HG02852 (cell line): Measurements from ENCODE around the gene ACHE.
"Not testable (repeated sequence)": the region's sequence is repeated elsewhere in the genome, so short reads cannot be mapped to it uniquely, and the experiment has no call there.

ENCODE experiments used
- ATAC-seq: cut with Tn5 transposase; IDR thresholded peaks from one replicate; pipeline ENCODE4 v1.9.1; 2021; ENCODE audit warnings: mild to moderate bottlenecking, moderate library complexity; ENCODE audit not compliant: unreplicated experiment

ACHE gene

DNA sequence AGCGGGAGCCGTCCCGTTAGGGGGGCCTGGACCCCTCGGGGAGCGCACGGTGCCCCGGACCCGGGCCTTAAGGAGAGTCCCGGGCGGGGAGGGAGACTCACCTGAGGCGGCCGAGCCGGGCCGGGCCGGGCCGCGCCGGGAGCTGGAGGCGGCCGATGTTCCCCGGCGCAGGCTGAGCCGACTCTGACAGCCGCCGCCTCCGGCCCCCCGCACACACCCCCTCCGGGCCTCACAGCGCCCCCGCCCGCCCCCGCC, at the start of gene ACHE:
Gene ACHE (minus strand): TSS at position 188 of the 255 bp plus-strand sequence. CDS start 1,656 bp downstream, outside the sequence.
- no peak for ATAC-seq

GRCh38 chr7:100944138-100944537, 48.5 kb upstream of the ACHE start:
- no peak for ATAC-seq

- no peak for ATAC-seq
These were observed 48.0 kb upstream of the ACHE start for GRCh38 chr7:100943693-100944092.

DNA sequence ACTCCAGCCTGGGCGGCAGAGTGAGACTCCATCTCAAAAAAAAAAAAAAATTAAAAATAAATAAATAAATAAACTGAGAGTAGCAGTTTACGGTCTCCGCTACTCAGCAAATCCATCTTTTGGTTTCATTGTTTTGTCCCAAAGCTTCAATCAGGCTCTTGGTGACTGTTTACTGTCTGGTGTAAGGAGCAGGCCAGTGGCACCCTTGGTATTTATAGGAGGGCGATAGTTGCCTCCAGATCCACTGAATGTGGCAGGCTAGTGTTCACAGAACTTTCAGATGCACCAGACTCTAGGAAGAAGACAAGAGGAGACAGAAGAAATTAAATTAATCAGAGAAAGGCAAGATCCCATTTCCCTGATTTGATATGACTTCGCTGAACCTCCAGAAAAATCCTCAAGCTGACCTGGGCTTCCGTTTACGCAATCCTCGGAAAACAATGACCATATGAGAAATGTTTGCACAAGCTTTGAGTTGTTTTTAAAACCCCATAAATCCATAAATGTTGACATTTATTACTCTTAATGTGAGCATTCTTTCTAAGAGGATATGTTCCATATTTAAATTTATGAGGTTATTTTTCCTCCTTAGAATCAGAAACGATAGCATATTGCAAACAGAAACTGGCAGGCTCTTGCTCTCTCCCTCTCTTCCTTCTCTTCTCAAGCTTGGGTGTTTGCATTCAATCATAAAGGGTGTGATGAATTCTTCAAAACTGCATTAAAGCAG, 46.5 kb upstream of the ACHE start:
- no peak for ATAC-seq

DNA sequence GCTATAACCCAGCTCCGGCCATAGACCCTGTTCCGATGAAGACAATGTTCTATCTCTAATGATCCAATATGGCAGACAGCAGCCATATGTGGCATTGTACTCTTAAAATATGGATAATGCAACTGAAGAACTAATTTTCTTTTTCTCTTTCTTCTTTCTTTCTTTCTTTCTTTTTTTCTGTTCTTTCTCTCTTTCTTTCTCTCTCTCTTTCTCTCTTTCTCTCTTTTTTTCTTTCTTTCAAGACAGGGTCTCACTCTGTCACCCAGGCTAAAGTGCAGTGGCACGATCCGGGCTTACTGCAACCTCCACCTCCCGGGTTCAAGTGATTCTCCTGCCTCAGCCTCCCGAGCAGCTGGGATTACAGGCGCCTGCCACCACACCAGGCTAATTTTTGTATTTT, 40.5 kb upstream of the ACHE start:
- not testable (repeated sequence) for ATAC-seq

GRCh38 chr7:100935381-100935780, 39.7 kb upstream of the ACHE start:
- not testable (repeated sequence) for ATAC-seq

- no peak for ATAC-seq
These were observed 38.0 kb upstream of the ACHE start for GRCh38 chr7:100933734-100934133.

- ATAC-seq = no peak
These were observed 34.1 kb upstream of the ACHE start for GRCh38 chr7:100929808-100930174.

DNA sequence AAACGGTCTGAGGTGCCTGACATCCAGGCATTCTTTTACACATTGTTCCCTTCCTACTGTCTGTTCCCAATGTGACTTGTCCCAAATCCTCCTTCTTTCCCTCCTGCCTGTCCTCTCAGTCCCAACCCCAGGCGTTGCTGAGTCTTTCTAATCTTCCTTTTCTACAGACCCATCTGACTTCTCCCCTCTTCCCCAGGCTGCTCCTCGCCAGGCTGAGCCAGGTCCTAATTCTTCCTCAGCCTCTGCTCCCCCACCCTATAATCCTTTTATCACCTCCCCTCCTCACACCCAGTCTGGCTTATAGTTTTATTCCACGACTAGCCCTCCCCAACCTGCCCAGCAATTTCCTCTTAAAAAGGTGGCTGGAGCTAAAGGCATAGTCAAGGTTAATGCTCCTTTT, 27.9 kb upstream of the ACHE start:
- not testable (repeated sequence) for ATAC-seq

- no peak for ATAC-seq
These were observed 25.4 kb upstream of the ACHE start for GRCh38 chr7:100921039-100921438.

- not testable (repeated sequence) for ATAC-seq
These were observed 24.2 kb upstream of the ACHE start for GRCh38 chr7:100919779-100920437.

DNA sequence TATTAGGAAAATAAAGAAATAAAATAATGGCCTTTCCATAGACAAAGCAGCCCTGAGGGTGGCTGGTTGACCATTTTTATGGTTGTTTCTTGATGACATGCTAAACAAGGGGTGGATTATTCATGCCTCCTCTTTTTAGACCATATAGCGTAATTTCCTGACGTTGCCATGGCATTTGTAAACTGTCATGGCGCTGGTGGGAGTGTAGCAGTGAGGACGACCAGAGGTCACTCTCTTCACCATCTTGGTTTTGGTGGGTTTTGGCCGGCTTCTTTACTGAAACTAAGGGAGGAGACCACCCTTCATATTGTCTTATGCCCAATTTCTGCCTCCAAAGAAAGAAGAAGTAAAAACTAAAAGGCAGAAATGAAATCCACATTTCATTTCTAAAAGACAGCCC, 23.6 kb upstream of the ACHE start:
- not testable (repeated sequence) for ATAC-seq

DNA sequence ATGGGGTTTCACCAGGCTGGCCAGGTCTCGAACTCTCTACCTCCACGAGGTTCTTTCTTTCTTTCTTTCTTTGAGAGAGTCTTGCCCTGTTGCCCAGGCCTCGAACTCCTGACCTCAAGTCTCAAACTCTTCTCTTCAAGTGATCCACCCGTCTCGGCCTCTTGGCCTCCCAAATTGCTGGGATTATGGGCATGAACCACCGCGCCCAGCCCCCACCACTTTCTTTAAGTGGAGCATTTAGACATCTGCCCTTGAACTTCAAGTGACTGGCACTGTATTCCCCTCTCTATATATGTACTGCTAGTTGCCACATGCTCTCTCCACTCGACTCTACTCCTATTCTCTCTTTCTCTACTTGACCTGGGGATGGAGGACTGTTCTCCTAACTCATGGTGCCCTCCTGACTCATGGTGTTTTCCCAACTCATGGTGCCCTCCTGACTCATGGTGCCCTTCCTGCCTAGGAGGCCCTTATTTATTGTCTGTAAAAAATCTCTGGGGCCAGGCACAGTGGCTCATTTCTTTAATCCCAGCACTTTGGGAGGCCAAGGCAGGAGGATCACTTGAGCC, 19.3 kb upstream of the ACHE start:
- ATAC-seq = no peak

DNA sequence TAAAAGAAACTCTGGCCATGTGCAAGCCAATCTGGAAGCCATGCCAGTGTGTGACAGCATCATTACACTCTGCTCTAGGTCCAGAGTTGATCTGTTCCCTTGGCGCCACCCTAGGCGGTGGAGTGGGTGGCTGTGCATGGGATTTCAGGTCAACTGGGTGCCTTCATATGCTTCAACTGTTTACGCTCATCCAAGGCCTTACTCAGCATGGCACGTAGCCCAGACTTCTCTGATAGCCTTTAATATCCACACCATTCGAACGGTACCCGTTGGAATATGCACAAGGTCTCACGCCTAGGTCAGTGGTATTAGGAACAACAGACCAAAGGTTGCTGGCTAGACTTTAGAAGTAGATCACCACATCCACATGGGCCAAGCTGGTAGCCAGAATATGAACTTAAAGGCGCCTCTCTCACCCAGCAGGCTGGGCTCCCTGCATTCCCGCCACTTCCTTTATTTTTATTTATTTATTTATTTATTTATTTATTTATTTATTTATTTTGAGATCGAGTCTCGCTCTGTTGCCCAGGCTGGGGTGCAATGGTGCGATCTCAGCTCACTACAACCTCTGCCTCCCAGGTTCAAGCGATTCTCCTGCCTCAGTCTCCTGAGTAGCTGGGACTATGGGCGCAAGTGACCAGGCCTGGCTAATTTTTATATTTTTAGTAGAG, 18.7 kb upstream of the ACHE start:
- ATAC-seq = no peak

- ATAC-seq = no peak
These were observed 15.8 kb upstream of the ACHE start for GRCh38 chr7:100911484-100911883.

DNA sequence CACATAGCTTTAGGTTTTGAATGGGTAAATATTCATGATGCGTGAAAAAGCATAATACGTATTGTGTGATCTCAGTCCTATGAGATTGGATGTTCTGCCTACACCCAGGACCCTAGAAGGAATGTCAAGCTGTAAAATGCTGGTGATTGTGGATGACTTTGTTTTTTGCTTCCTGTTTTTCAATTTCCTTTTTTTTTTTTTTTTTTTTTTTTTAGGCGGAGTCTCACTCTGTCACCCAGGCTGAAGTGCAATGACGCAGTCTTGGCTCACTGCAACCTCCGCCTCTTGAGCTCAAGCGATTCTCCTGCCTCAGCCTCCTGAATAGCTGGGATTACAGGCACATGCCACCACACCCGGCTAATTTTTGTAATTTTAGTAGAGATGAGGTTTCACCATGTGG, 14.8 kb upstream of the ACHE start:
- not testable (repeated sequence) for ATAC-seq

DNA sequence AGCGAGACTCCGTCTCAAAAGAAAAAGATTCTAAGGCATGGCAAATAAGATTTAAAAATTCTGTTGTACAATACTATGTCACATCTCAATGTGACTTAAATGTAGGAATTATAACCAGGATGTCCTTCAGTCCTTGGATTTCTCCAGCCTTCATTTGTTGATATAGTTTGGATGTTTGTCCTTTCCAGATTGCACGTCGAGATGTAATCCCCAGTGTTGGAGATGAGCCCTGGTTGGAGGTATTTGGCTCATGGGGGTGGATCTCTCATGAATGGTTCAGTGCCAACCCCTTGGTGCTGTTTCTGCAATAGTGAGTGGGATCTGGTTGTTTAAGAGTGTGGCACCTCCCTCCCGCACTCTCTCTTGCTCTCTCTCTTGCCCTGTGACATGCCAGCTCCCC, 12.8 kb upstream of the ACHE start:
- ATAC-seq = no peak

DNA sequence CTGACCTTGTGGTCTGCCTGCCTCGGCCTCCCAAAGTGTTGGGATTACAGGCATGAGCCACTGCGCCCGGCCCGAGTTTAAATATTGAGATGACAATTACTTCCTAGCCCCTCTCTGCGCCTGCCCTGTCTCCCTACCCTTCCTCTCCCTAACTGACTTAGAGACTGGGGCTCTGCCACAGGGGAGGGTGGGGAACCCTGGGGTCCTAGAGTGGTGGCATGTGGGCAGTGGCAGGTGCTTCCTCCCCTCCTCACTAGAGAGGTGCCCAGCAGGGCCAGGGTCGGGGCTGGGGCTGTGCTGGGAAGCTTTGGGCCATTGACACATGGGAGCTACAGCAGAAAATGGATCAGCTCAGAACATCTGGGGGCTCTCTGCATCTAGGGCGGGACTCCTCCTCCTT, 7.0 kb upstream of the ACHE start:
- no peak for ATAC-seq

GRCh38 chr7:100901921-100902332, 6.2 kb upstream of the ACHE start:
- no peak for ATAC-seq

GRCh38 chr7:100900978-100901377, 5.3 kb upstream of the ACHE start:
- no peak for ATAC-seq

DNA sequence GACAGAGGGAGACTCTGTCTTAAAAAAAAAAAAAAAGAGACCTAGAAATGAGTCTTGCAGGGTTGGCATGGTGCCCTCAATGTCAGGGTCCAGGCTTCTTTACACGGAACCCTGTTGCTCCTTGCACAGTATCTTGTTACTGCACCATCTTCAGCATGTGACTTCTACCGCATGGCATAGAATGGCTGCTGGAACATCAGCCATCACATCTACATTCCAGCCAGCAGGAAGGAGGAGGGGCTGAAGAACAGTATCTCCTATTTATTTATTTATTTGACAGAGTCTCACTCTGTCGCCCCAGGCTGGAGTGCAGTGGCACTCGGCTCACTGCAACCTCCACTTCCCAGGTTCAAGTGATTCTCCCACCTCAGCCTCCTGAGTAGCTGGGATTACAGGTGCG, 3.7 kb upstream of the ACHE start:
- ATAC-seq = no peak
